ENCODE measurements around the gene SPPL2A.

GRCh38 chr15:50753463-50753862 lies 12.0 kb downstream of the SPPL2A start:
- TF ChIP-seq CTCF (optimal IDR thresholded peaks at IDR 0.05 in 1 of 3, IDR thresholded peaks at IDR 0.05 in 1 of 3, conservative IDR thresholded peaks at IDR 0.05 in 1 of 3; ENCODE audit: extremely low read depth in 1 of 3, insufficient read depth in 2 of 3, low read length in 3 of 3) (no peak), EZH2 (IDR thresholded peaks at IDR 0.05; ENCODE audit: low read length) (no peak)

All from keratinocyte (primary cell).